GM12878 (cell line): ENCODE data around the gene CDK16.

Experiments
- ATF2 ChIP-seq: IDR thresholded peaks from 2 replicates; pipeline ENCODE4 v1.6.1; 2012; ENCODE audit warnings: low read length, inconsistent platforms
- BRCA1 ChIP-seq: IDR thresholded peaks from 2 replicates; pipeline ENCODE4 v1.6.1; 2011; ENCODE audit warnings: low read depth, low read length, improper control_type of control experiment
- CREB1 ChIP-seq: IDR thresholded peaks from 2 replicates; pipeline ENCODE4 v1.6.1; 2012; ENCODE audit warnings: low read depth, mild to moderate bottlenecking, inconsistent platforms
- CTCF ChIP-seq, 3 experiments: IDR thresholded peaks in 2 of 3; conservative IDR thresholded peaks in 1 of 3; 2 replicates each; pipeline ENCODE4 v1.5.1; 2011; ENCODE audit warnings: low read depth in 3 of 3, low read length in 3 of 3, mild to moderate bottlenecking in 3 of 3, control low read depth in 2 of 3, moderate library complexity in 2 of 3, inconsistent platforms in 1 of 3, mixed read lengths in 1 of 3; ENCODE audit not compliant: control insufficient read depth in 2 of 3, insufficient read depth in 1 of 3; ENCODE audit errors: extremely low read depth in 1 of 3
- EP300 ChIP-seq, 2 experiments: fragments of 150-350 bp in 1 of 2; IDR thresholded peaks; 2 replicates each; pipeline ENCODE4 v1.6.1; 2011 to 2012; ENCODE audit warnings: low read depth in 2 of 2, low read length in 2 of 2, borderline replicate concordance in 1 of 2, improper control_type of control experiment in 1 of 2, inconsistent platforms in 1 of 2; ENCODE audit not compliant: control insufficient read depth in 1 of 2
- EZH2 ChIP-seq: IDR thresholded peaks from 2 replicates; pipeline ENCODE4 v1.6.1; 2012; ENCODE audit warnings: low read depth, mild to moderate bottlenecking, control low read depth, inconsistent platforms, low read length, borderline replicate concordance; ENCODE audit not compliant: control insufficient read depth
- GATAD2B ChIP-seq: fragments of 450-650 bp; conservative IDR thresholded peaks from 2 replicates; pipeline ENCODE4 v1.6.1; 2017; ENCODE audit warnings: low read depth, mild to moderate bottlenecking, moderate library complexity
- PAX8 ChIP-seq: fragments of 450-650 bp; IDR thresholded peaks from 2 replicates; pipeline ENCODE4 v1.6.1; 2017; ENCODE audit warnings: mild to moderate bottlenecking, moderate library complexity
- POLR2A ChIP-seq: IDR thresholded peaks from 2 replicates; pipeline ENCODE4 v1.6.1; 2011; ENCODE audit warnings: low read depth, mild to moderate bottlenecking, low read length
- REST ChIP-seq: IDR thresholded peaks from 2 replicates; pipeline ENCODE4 v1.6.1; 2012; ENCODE audit warnings: mild to moderate bottlenecking, low read depth, low read length

GRCh38 chrX:47224896-47225290 is 6.4 kb downstream of the CDK16 start:
- TF ChIP-seq EZH2 = no peak
- TF ChIP-seq REST = no peak
- TF ChIP-seq PAX8 = no peak
- TF ChIP-seq GATAD2B = no peak
- no peak for TF ChIP-seq ATF2
- TF ChIP-seq POLR2A = no peak
- no peak for TF ChIP-seq EP300 (IDR thresholded peaks at IDR 0.05; ENCODE audit: borderline replicate concordance in 1 of 2, control insufficient read depth in 1 of 2, low read depth in 2 of 2, low read length in 2 of 2)
- no peak for TF ChIP-seq BRCA1
- no peak for TF ChIP-seq CREB1
- TF ChIP-seq CTCF (IDR thresholded peaks at IDR 0.05 in 2 of 3, conservative IDR thresholded peaks at IDR 0.05 in 1 of 3; ENCODE audit: control insufficient read depth in 2 of 3, extremely low read depth in 1 of 3, insufficient read depth in 1 of 3, low read depth in 3 of 3, low read length in 3 of 3) = no peak
